Activated CD4-positive, alpha-beta T cell treated with anti-CD3 and anti-CD28 coated beads, Interleukin-2, amount 50 U/mL, for 24 hours (primary cell): Measurements from ENCODE around the gene CAPS2.
"Not testable (repeated sequence)": the region's sequence is repeated elsewhere in the genome, so short reads cannot be mapped to it uniquely, and the experiment has no call there.

Experiments
- DNase-seq, 2 donors: peaks; one replicate each; pipeline ENCODE4 v3.0.0-alpha.2; 2020; ENCODE audit warnings: low read depth in 1 of 2, low spot score in 1 of 2

The CAPS2 gene

DNA sequence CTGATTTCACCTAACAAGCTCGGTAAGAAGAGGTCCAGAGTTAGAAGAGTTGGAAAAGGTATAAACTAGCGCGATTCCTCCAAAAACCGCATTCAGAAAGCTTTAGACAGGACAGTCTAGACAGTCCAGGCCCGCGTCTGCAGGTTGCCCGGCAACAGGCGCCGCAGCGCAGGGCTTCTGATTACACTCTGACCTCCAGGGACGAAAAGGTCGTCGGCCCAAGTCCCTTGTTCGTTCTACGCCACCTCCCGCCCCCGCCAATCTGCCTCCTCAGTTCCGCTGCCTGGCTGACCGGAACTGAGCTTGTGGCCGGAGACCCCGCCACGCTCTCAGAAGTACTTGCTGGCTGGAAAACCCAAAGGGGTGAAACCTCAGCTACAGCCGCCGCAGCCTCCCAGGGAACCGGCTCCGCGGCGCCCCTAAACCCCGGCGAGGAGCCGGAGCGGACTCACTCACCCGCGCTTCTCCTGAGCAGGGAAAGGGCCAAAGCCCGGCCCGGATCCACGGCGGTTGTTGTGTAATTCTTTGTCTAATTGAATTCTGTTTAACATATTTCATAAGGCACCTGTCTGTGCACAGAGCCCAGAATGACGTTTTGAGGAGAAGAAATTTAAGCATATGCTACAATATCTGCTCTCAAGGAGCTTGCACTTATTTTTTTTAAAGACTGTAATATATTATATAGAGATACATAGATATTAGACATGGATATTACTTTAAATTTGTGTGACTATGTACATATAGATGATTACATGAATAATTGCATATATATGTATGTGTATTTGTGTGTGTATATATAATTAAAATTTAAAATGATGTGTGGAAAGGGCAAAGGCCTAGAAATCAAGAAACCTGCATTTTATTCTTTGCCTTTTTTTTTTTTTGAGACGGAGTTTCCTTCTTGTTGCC lies at the start of gene CAPS2:
CAPS2 (minus strand) TSS at position 407 of the 909 bp plus-strand sequence. CDS start 3,826 bp downstream, outside the sequence.
- DNase-seq = peak; percentile 33 to 36

DNA sequence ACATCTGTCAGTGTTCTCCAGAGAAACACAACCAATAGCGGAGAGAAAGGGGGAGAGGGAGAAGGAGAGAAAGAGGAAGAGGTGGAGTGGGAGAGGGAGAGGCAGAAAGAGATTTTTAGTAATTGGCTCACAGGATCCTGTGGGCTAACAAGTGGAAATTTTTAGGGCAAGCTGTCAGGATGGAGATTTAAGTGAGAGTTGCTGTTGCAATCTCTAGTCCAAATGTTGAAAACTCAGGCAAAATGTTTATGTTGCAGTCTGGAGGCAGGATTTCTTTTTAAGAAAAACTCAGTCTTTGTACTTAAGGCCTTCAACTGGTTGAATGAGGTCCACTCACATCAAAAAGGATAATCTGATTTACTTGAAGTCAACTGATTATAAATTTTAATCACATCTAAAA lies 48.2 kb upstream of the CAPS2 start:
- no peak for DNase-seq

DNA sequence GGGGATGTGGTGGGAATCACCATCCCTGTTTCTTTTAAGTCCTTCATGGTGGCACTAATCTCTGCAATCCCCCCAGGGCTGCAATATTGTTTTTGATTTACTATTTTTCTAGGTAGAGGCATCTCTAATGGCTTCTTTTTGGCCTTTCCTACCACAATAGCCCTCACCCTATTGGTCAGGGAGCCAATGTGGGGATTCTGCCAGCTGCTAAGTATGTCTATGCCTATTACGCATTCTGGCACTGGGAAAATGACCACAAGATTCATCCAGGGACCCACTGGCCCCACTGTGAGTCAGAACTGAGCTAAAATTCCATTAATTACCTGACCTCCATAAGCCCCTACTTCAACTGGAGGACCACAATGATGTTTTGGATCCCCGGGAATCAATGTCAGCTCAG lies 44.8 kb upstream of the CAPS2 start:
- no peak for DNase-seq

DNA sequence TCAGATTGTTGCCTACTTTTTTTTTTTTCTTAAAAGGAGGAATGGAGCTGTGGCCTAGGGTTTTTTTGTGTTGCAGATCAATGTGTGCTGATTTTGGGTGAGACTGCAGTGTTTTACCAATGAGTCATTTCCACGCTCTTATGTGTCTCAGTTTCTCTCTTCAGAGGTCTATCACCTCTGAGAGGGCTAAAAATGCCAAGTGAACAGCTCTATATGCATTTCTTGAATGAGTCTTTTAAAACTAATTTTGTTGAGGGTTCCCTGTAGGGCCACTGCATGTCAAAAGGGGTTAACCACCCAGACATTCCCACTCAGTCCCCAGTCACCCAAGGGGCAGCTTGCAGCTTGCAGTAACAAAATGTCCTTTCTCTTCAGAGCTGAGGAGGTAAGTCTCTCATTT lies 36.5 kb upstream of the CAPS2 start:
- DNase-seq = no peak

DNA sequence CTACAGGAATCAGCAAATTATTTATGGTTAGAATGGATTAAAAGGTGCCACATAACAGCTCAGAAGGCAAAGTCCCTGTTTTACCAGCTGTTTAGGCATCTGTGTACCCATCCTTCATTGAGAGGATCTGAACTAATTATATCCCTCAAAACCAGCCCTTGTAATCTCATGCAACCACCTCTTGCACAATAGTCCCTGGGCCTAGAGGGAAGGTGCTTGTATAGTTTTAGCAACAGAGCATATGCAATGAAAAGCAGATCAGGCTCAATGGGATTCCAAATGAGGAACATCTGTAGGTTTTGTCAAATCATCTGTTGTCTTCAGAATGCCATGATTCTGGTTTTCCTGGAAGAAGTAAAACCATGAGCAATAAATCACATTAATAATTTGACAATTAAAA lies 34.8 kb upstream of the CAPS2 start:
- no peak for DNase-seq

DNA sequence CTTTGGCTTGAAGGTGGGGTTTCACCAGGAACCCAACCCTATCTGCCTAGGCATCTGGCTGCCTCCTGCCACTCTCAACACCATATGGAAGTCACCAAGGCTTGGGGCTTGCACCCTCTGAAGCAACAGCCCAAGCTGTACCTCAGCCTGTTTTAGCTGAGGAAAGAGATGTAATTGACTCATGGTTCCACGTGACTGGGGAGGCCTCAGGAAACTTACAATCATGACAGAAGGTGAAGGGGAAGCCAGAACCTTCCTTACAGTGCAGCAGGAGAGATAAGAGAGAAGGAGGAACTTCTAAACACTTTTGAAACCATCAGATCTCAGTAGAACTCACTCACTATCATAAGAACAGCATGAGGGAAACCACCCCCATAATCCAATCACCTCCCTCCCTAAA lies 31.3 kb upstream of the CAPS2 start:
- DNase-seq = no peak

DNA sequence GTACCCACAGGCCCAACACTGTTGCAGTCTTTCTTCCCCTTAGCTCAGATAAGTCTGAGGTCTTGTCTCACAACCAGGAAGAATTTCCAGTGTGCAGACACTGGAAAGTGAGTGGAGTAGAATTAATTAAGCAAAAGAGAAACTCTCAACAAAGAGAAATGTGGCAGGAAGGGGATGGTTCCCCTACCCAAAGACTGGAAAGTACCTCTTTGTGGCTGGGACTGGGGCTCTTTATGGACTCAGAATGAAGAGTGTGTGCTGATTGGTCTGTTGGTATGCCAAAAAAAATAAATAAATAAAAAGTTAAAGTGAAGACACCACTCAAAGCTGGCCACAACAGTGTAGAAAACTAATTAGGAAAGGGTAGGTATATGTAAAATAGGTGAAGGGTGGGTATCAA lies 30.8 kb upstream of the CAPS2 start:
- DNase-seq = no peak

DNA sequence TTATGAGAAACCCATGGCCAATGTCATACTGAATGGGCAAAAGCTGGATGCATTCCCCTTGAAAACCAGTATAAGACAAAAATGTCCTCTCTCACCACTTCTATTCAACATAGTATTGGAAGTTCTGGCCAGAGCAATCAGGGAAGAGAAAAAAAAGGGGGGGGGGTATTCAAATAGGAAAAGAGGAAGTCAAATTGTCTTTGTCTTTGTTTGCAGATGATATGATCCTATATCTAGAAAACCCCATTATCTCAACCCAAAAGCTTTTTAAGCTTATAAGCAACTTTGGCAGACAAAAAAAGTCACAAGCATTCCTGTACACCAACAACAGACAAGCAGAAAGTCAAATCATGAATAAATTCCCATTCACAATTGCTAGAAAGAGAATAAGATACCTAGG lies 23.9 kb upstream of the CAPS2 start:
- DNase-seq = no peak

DNA sequence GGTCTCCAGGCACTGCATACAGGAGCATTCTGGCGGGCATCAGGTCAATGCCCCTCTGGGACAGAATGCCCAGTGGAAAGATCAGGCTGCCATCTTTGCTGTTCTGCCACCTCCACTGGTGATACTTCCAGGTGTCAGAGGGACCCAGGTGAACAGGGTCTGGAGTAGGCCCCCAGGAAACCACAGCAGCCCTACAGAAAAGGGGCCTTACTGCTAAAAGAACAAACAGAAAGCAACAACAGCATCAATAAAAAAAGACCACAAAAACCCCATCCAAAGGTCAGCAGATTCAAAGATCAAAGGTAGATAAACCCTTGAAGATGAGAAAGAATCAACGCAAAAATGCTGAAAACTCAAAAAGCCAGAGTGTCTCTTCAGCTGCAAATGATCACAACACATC lies 20.3 kb upstream of the CAPS2 start:
- DNase-seq = no peak

DNA sequence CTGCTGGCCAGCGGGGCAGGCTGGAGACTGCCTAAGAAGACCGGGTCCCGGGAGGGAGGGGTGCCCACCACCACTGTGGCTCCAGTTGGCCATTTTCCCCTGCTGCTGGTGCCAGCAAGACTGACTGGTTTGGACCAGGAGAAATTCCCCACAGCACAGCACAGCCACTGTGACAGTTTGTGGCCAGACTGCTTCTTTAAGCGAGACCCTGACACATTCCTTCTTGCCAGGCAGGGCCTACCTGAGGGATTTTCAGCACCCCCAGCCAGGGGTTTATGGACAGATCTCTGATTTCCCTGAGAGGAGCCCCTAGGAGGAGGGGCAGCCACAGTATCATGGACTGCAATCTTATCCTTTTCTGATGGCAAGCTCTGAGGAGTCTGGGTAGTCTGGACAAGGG lies 19.8 kb upstream of the CAPS2 start:
- no peak for DNase-seq

DNA sequence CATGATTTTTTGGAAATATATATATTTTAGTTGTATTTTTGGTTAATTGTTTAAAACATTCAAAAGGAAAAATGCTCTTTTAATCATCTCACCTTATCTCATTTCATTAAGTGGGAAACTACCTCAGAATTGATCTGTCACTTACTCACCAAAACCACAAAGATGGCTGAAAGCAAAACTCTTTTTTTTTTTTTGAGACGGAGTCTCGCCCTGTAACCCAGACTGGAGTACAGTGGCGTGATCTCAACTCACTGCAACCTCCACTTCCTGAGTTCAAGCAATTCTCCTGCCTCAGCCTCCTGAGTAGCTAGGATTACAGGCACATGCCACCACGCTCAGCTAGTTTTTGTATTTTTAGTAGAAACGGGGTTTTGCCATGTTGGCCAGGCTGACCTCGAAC lies 16.1 kb upstream of the CAPS2 start:
- not testable (repeated sequence) for DNase-seq

DNA sequence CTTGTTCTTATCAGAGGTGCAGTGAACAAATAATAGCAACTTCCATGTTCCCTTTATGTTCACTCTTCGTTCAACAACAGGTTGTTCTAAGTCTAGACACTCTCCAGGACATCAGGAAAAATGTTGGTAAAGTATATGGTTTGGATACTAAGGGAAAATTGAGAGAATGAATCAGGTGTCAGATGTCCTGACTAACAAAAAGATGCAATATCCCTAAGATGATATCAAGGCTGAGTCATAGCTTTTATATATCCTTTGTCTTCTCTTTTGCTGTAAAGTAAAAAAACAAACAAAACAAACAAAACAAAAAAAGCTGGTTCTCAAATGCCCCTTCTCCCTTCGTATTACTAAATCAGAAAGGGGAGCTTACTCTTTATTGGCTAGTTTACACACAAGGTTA lies 15.4 kb upstream of the CAPS2 start:
- DNase-seq = no peak

DNA sequence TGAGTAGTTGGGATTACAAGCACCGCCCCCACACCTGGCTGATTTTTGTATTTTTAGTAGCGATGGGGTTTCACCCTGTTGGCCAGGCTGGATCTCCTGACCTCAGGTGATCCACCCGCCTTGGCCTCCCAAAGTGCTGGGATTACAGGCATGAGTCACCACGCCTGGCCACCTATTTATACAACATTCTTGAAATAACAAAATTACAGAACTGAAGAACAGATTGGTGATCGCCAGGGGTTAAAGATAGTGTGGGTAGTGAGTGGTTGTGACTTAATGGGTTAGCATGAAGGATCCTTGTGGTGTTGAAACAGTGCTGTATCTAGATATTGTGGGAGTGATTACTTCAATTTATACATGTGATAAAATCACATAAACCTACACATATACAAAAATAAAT lies 11.7 kb upstream of the CAPS2 start:
- no peak for DNase-seq

DNA sequence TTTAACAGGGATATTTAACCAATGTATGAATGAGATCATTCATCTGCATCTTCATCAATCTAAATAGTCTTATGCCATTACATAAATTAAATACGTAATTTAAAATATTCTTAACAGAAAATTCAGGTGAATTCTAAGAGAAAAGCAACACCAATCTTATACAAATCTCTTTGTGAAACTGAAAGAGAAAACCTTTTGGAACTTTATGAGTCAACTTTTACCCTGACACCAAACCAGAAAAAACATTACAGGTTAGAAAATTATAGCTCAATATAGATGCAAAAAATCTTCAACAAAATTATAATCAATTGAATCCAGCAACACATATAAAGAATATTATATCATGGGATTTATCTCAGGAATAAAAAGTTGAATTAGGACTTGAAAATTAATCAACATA lies 7.8 kb upstream of the CAPS2 start:
- no peak for DNase-seq

DNA sequence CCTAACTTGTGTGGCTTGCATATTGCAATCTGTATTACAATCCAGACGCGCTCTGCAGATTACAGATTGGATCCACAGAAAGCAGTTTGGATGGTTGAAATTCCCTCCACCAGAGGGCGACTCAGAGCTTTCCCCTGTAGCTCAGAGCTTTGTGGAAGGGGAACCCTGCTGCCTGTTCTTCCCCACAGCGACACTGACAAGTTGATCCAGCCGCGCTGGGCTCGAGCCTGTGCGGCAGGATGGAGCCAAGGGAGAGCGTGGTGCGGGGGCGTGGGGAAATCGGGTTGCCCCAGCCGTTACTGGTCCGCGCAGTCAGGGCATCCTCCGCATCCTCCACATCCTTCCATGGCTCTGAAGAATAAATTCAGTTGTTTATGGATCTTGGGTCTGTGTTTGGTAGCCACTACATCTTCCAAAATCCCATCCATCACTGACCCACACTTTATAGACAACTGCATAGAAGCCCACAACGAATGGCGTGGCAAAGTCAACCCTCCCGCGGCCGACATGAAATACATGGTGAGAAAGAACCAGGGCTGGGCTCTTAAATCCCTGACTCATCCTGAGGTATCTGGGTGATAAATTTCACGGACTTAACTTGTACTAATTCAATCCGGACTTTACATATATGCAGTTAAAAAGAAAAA lies 4.4 kb upstream of the CAPS2 start, which contains the start of gene GLIPR1L1:
GLIPR1L1 (plus strand) TSS at position 287 of the 647 bp plus-strand sequence; CDS start at position 346, 59 bp downstream.
- peak; percentile 64 to 78 for DNase-seq

DNA sequence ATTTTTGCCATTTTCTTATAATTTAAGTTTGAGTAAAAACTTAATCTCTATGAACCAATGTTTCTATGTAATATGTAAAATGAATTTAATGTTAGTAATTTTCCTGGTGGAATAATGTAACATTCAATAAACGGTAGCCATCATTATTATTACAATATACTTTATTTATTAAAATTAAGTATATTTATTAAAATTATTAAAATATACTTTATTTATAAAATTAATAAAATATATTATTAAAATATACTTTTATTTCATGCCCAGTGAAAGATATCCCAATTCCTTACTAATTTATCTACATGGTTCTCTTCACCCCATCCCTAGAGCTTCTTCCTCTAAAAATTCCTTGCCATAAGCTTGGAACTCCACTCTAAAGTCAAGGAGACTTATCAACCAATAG lies 2.5 kb downstream of the CAPS2 start:
- no peak for DNase-seq

DNA sequence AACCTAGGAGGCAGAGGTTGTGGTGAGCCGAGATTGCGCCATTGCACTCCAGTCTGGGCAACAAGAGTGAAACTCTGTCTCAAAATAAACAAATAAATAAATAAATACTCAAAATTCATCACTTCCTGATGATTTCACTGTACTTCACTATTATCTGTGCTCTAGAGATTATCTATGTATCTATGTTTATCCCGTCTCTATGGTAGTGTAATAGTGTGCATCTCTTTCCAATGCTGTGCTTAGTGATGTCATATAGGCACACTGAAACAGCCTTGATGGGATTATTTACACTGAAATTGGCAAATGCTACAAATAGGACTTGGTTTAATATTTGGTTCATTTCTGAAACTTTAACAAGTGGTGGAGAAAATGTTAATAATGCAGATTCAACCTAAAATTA lies 6.5 kb downstream of the CAPS2 start:
- DNase-seq = no peak

DNA sequence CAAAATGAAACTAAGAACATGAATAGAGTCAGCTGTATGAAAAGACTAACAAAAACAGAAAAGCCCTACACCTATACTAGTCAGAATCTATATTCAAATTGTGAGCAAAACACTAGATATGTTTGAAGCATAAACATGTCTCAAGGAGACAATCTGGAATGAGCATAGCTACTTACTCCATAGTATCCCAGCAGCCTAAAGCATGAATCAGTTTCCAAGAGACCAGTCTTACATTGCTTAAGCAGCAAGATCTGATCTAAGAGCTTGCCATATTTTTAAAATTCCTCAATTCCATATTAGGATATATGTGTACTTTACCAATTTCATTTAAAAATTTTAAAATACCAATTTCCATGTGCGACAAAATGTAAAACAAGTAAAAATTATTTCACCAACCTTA lies 7.7 kb downstream of the CAPS2 start:
- DNase-seq = no peak

DNA sequence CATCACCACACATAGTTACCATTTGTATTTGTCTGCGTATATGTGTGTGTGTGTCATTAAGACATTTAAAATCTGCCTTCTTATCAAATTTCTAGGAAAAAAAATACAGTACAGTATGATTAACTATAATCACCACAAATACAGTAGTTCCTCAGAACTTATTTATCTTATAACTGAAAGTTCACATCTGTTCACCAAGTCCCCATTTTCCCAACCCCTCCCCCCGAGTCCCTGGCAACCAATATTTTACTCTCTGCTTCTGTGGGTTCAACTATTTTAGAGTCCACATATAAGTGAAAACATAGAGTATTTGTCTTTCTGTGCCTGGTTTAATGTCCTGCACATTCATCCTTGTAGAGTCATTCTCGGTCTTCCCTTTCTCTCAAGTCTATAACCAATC lies 12.3 kb downstream of the CAPS2 start:
- DNase-seq = no peak

DNA sequence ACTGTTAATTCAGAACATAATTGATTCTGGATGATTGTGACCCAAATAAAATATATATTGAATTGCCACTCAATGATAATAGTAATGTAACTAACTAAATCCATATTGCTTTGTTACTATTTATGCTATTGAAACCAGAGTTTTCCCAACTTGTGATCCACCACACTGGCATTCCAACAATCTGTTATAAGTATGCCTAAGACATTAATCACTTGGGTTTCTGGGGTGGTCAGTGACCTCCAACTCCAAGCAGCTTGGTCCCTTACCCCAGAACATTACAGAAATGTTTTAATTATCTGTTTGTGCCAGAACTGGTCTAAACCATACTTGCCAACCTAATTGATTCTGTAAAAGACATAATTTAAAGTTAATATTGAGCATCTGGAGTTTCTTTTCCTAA lies 14.6 kb downstream of the CAPS2 start:
- DNase-seq = no peak

DNA sequence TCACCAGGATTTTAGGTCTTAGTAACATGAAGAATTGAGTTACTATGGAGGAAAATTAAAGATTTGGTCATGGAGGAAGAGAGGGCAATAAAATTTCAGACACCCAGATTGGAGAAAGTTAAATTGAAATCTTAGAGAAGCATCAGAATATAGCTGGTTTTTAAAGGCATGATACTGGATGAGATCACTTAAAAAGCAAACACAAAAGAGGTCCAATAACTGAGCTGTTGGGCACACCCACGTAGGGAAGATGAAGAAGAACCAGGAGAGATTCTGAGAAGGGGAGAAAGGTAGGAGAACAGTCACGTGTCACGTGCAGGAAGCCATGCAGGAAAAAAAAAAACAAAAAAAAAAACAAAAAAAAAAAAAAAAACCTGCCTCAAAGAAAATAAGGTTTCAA lies 18.8 kb downstream of the CAPS2 start:
- DNase-seq = no peak

DNA sequence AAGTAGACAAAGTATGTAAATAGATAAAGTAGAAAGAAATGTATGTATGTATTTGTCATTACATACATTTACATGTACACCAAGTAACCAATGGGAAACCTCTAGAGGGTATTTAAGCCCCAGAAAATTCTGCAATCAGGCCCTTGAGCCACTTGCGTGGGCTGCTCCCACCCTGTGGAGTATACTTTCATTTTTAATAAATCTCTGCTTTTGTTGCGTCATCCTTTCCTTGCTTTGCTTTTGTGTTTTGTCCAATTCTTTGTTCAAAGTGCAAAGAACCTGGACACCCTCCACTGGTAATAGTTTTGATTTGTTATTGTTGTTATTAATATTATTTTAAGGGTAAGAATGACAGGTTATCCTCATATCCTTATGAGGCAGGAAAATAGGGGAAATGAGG lies 21.8 kb downstream of the CAPS2 start:
- DNase-seq = no peak
